ENCODE results near the gene IFNL4. TPM values are rescaled to one million over a fixed set of nuclear protein-coding genes. Genes with fewer than 3 reads are reported as not detected.

The IFNL4 gene
- total and polyA plus RNA-seq, 2 of the 4 experiments (the other 2 are of a cell fraction): not detected

GRCh38 chr19:39209196-39209595 lies 39.5 kb downstream of the IFNL4 start:
- Histone ChIP-seq H3K4me3 (ENCODE audit: insufficient read depth, low read depth, low read length) (no peak overlapping the region), H2BK120ac (ENCODE audit: low read depth, low read length) (no peak overlapping the region), H3K23ac (ENCODE audit: low read depth, low read length) (no peak overlapping the region), H3K4me1 (ENCODE audit: control insufficient read depth, insufficient read depth, low read length) (no peaks in the 10 kb centered on the region), H3K18ac (ENCODE audit: low read depth, low read length) (no peak overlapping the region), H3K56ac (ENCODE audit: extremely low read depth, insufficient read depth, low read length) (no peak overlapping the region), H4K8ac (ENCODE audit: low read depth in 2 of 2, low read length in 2 of 2) (no peak overlapping the region), H3K9ac (ENCODE audit: low read depth, low read length) (no peak overlapping the region), H3K4ac (ENCODE audit: low read depth, low read length) (no peak overlapping the region), H3K9me1 (ENCODE audit: insufficient read depth, low read length) (no peaks in the 10 kb centered on the region), H4K20me1 (ENCODE audit: insufficient read depth, low read length) (no peaks in the 10 kb centered on the region), H3K27me3 (ENCODE audit: control insufficient read depth, insufficient read depth, low read length) (peaks cover 25% of the 10 kb centered on the region), H2BK20ac (ENCODE audit: low read depth, low read length) (no peak overlapping the region), H2AK9ac (replicated peaks; ENCODE audit: low read depth, low read length, poor library complexity) (no peak overlapping the region), H2BK15ac (ENCODE audit: low read depth, low read length) (no peak overlapping the region), H2BK5ac (ENCODE audit: low read depth, low read length, poor library complexity, severe bottlenecking) (no peak overlapping the region), H2AFZ (replicated peaks; ENCODE audit: low read length, poor library complexity) (no peak overlapping the region), H3K79me1 (ENCODE audit: low read depth in 1 of 2, low read length in 2 of 2) (no peaks in the 10 kb centered on the region), H3K27ac (ENCODE audit: insufficient read depth, low read length) (no peak overlapping the region), H4K5ac (ENCODE audit: low read depth, low read length) (no peak overlapping the region), H2AK5ac (ENCODE audit: low read depth, low read length) (no peak overlapping the region), H4K91ac (ENCODE audit: insufficient read depth, low read depth, low read length) (no peak overlapping the region), H3K4me2 (ENCODE audit: low read depth, low read length) (no peak overlapping the region), H3K14ac (replicated peaks; ENCODE audit: low read depth, low read length) (no peak overlapping the region), H3K9me3 (ENCODE audit: control insufficient read depth, insufficient read depth, low read length) (no peaks in the 10 kb centered on the region), H3K36me3 (ENCODE audit: control insufficient read depth, insufficient read depth, low read length) (no peaks in the 10 kb centered on the region)
- no peak for DNase-seq
- dilution Hi-C loops (cut with HindIII; ENCODE audit: low sequenced_read_pairs, unreplicated experiment) (no loop called here), intact Hi-C loops (cut with micrococcal nuclease) (no loop called here), in situ Hi-C loops (cut with MboI; ENCODE audit: low sequenced_read_pairs) (loop anchor here (25.0 kb wide), 1 partner anchor 747 kb away; no protein-coding TSS in a partner anchor)
- ATAC-seq (ENCODE audit: low read depth): no peak
- WGBS, 2 experiments (ENCODE audit: extremely low coverage in 2 of 2, insufficient read length in 1 of 2): 60% methylated on average over 1 of the region's 7 CpGs; no CpG with 5 or more reads in 1 of the 2 experiments
- ChIA-PET CTCF (no interaction called here), POLR2A (ENCODE audit: unreplicated experiment) (no interaction called here)
- TF ChIP-seq POLR2A (IDR thresholded peaks at IDR 0.05; ENCODE audit: low read depth, low read length) (no peak), MXI1 (IDR thresholded peaks at IDR 0.05; ENCODE audit: borderline replicate concordance, low read depth, low read length) (no peak), MAZ (IDR thresholded peaks at IDR 0.05; ENCODE audit: borderline replicate concordance, low read depth, low read length) (no peak), BHLHE40 (IDR thresholded peaks at IDR 0.05; ENCODE audit: low read depth, low read length) (no peak), CEBPB (IDR thresholded peaks at IDR 0.05; ENCODE audit: low read depth, low read length) (no peak), RAD21 (IDR thresholded peaks at IDR 0.05; ENCODE audit: low read length) (no peak), NFE2L2 (IDR thresholded peaks at IDR 0.05; ENCODE audit: low read depth, low read length) (no peak), ELK1 (IDR thresholded peaks at IDR 0.05; ENCODE audit: borderline replicate concordance, low read depth, low read length) (no peak), SMC3 (IDR thresholded peaks at IDR 0.05; ENCODE audit: low read depth, low read length) (no peak), CHD1 (IDR thresholded peaks at IDR 0.05; ENCODE audit: low read depth, low read length) (no peak), RCOR1 (IDR thresholded peaks at IDR 0.05; ENCODE audit: insufficient replicate concordance, low read length) (no peak), RFX5 (IDR thresholded peaks at IDR 0.05; ENCODE audit: low read depth, low read length) (no peak), MAFK (IDR thresholded peaks at IDR 0.05; ENCODE audit: low read depth, low read length) (no peak), CTCF (conservative IDR thresholded peaks at IDR 0.05; ENCODE audit: low read depth, low read length) (no peak), USF2 (IDR thresholded peaks at IDR 0.05; ENCODE audit: low read depth, low read length) (no peak), FOS (IDR thresholded peaks at IDR 0.05; ENCODE audit: low read depth, low read length) (no peak)
- no TSS peak for BruUV-seq (replicated peaks)

Measured in IMR-90 (cell line).